ENCODE results near the gene RAP1GDS1.

DNA sequence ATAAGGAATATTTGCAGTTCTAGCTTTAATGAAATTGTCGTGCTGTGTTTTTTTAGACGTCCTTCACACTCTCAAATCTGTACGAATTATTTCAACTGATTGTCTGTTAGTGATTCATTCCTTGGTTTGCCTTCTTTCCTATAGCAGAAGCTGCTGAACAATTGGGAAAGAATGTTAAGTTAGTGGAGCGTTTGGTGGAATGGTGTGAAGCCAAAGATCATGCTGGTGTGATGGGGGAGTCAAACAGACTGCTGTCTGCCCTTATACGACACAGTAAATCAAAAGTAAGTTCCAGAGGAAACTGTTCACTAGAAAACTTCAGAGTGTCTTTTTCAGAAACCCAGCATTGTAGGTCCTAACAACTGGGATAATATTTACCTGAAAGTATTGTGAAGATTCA is 159.9 kb downstream of the RAP1GDS1 start:
- TF ChIP-seq CTCF (conservative IDR thresholded peaks at IDR 0.05 in 1 of 2, IDR thresholded peaks at IDR 0.05 in 1 of 2; ENCODE audit: extremely low read depth in 1 of 2, insufficient read depth in 1 of 2, low read depth in 1 of 2, low read length in 2 of 2): no peak
- TF ChIP-seq EZH2 (IDR thresholded peaks at IDR 0.05; ENCODE audit: borderline replicate concordance, low read length): no peak

All from mammary epithelial cell (primary cell).